Activated naive CD4-positive, alpha-beta T cell treated with anti-CD3 and anti-CD28 coated beads, Interleukin-2, amount 50 U/mL, for 16 hours (primary cell): ENCODE data around the gene DYNLT1.
"Not testable (repeated sequence)": the region's sequence is repeated elsewhere in the genome, so short reads cannot be mapped to it uniquely, and the experiment has no call there.

Source experiments
- DNase-seq: peaks from one replicate; pipeline ENCODE4 v3.0.0-alpha.2; 2020

Gene DYNLT1

GRCh38 chr6:158639056-158639455 is 5.5 kb downstream of the DYNLT1 start:
- no peak for DNase-seq

GRCh38 chr6:158638324-158638854 is 6.2 kb downstream of the DYNLT1 start:
- no peak for DNase-seq

GRCh38 chr6:158636778-158637177 is 7.8 kb downstream of the DYNLT1 start:
- DNase-seq, result no peak

- DNase-seq, result no peak
These were observed 9.0 kb downstream of the DYNLT1 start for GRCh38 chr6:158635427-158636073.

GRCh38 chr6:158634695-158635426 is 9.7 kb downstream of the DYNLT1 start:
- DNase-seq, result no peak

- DNase-seq, result no peak
These were observed 11.4 kb downstream of the DYNLT1 start for GRCh38 chr6:158633127-158633526.

- DNase-seq, result not testable (repeated sequence)
These were observed 11.9 kb downstream of the DYNLT1 start for GRCh38 chr6:158632538-158633119.

- no peak for DNase-seq
These were observed 12.6 kb downstream of the DYNLT1 start for GRCh38 chr6:158631678-158632537.

- DNase-seq, result no peak
These were observed 13.5 kb downstream of the DYNLT1 start for GRCh38 chr6:158630938-158631616.

- DNase-seq, result no peak
These were observed 14.9 kb downstream of the DYNLT1 start for GRCh38 chr6:158629367-158630221.

GRCh38 chr6:158628542-158628941 is 16.0 kb downstream of the DYNLT1 start:
- no peak for DNase-seq

- no peak for DNase-seq
These were observed 16.7 kb downstream of the DYNLT1 start for GRCh38 chr6:158627940-158628211.

- no peak for DNase-seq
These were observed 17.2 kb downstream of the DYNLT1 start for GRCh38 chr6:158627168-158627939.

GRCh38 chr6:158626360-158627167 is 18.0 kb downstream of the DYNLT1 start:
- DNase-seq, result no peak

- DNase-seq, result no peak
These were observed 18.6 kb downstream of the DYNLT1 start for GRCh38 chr6:158625881-158626305.

GRCh38 chr6:158624684-158625682 is 19.6 kb downstream of the DYNLT1 start:
- DNase-seq, result no peak

GRCh38 chr6:158622545-158623190 is 21.9 kb downstream of the DYNLT1 start:
- no peak for DNase-seq
